Bronchial epithelial cell (primary cell): ENCODE measurements around the gene PTPN23. TPM values are rescaled to one million over a fixed set of nuclear protein-coding genes. Genes with fewer than 3 reads are reported as not detected.

Experiments
- DNase-seq: peaks from one replicate; pipeline ENCODE4 v3.0.0-alpha.2; 2010; ENCODE audit warnings: low read depth
- FAIRE-seq: peaks from 2 replicates; lab custom pipeline; 2011; peaks lifted over from hg19 to GRCh38; lab: Jason Lieb, UNC
- H3K27me3 ChIP-seq: 2 replicates; pipeline ENCODE4 v1.5.1; 2011; ENCODE audit warnings: low read length; ENCODE audit not compliant: control insufficient read depth, insufficient read depth
- H3K36me3 ChIP-seq: 2 replicates; pipeline ENCODE4 v1.5.1; 2011; ENCODE audit warnings: low read length; ENCODE audit not compliant: control insufficient read depth, insufficient read depth
- H3K4me3 ChIP-seq: 2 replicates; pipeline ENCODE4 v1.5.1; 2011; ENCODE audit warnings: mild to moderate bottlenecking, low read depth, low read length, control low read depth
- total RNA-seq: library from RNA; depleted of rRNA; stranded (reverse); fragments of >200 nt; gene quantifications from 2 replicates; pipeline ENCODE4 v1.2.1, GENCODE V29; 2014
- TF ChIP-seq, protein P1 (sequence below): IDR thresholded peaks from 2 replicates; pipeline ENCODE4 v1.5.1; 2011; ENCODE audit warnings: mild to moderate bottlenecking, moderate library complexity, low read length, control low read depth, inconsistent platforms; ENCODE audit not compliant: insufficient read depth, severe bottlenecking

Gene PTPN23
- total RNA-seq, 1 donor from 2014 or later, result 12.6 TPM

DNA sequence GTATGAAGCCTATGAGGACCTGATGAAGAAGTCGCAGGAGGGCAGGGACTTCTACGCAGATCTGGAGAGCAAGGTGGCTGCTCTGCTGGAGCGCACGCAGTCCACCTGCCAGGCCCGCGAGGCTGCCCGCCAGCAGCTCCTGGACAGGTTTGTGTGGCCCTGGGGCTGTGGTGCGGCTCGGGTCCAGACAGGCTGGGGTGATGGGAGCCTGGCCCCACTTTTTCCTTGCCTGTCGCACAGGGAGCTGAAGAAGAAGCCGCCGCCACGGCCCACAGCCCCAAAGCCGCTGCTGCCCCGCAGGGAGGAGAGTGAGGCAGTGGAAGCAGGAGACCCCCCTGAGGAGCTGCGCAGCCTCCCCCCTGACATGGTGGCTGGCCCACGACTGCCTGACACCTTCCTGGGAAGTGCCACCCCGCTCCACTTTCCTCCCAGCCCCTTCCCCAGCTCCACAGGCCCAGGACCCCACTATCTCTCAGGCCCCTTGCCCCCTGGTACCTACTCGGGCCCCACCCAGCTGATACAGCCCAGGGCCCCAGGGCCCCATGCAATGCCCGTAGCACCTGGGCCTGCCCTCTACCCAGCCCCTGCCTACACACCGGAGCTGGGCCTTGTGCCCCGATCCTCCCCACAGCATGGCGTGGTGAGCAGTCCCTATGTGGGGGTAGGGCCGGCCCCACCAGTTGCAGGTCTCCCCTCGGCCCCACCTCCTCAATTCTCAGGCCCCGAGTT is 29.0 kb downstream of the PTPN23 start:
- TF ChIP-seq, protein P1, sequence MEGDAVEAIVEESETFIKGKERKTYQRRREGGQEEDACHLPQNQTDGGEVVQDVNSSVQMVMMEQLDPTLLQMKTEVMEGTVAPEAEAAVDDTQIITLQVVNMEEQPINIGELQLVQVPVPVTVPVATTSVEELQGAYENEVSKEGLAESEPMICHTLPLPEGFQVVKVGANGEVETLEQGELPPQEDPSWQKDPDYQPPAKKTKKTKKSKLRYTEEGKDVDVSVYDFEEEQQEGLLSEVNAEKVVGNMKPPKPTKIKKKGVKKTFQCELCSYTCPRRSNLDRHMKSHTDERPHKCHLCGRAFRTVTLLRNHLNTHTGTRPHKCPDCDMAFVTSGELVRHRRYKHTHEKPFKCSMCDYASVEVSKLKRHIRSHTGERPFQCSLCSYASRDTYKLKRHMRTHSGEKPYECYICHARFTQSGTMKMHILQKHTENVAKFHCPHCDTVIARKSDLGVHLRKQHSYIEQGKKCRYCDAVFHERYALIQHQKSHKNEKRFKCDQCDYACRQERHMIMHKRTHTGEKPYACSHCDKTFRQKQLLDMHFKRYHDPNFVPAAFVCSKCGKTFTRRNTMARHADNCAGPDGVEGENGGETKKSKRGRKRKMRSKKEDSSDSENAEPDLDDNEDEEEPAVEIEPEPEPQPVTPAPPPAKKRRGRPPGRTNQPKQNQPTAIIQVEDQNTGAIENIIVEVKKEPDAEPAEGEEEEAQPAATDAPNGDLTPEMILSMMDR, result no peak
- DNase-seq, result no peak
- Histone ChIP-seq H3K36me3 (peaks cover 43% of the 10 kb centered on the region), H3K4me3 (no peak overlapping the region), H3K27me3 (no peaks in the 10 kb centered on the region)
- FAIRE-seq, result no peak

DNA sequence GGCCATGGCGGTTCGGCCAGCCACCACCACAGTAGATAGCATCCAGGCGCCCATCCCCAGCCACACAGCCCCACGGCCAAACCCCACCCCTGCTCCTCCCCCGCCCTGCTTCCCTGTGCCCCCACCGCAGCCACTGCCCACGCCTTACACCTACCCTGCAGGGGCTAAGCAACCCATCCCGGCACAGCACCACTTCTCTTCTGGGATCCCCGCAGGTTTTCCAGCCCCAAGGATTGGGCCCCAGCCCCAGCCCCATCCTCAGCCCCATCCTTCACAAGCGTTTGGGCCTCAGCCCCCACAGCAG is 29.5 kb downstream of the PTPN23 start:
- H3K4me3 ChIP-seq, result no peak overlapping the region
- H3K27me3 ChIP-seq, result no peaks in the 10 kb centered on the region
- H3K36me3 ChIP-seq, result peaks cover 46% of the 10 kb centered on the region
- no peak for DNase-seq
- TF ChIP-seq, protein P1, result no peak
- no peak for FAIRE-seq

DNA sequence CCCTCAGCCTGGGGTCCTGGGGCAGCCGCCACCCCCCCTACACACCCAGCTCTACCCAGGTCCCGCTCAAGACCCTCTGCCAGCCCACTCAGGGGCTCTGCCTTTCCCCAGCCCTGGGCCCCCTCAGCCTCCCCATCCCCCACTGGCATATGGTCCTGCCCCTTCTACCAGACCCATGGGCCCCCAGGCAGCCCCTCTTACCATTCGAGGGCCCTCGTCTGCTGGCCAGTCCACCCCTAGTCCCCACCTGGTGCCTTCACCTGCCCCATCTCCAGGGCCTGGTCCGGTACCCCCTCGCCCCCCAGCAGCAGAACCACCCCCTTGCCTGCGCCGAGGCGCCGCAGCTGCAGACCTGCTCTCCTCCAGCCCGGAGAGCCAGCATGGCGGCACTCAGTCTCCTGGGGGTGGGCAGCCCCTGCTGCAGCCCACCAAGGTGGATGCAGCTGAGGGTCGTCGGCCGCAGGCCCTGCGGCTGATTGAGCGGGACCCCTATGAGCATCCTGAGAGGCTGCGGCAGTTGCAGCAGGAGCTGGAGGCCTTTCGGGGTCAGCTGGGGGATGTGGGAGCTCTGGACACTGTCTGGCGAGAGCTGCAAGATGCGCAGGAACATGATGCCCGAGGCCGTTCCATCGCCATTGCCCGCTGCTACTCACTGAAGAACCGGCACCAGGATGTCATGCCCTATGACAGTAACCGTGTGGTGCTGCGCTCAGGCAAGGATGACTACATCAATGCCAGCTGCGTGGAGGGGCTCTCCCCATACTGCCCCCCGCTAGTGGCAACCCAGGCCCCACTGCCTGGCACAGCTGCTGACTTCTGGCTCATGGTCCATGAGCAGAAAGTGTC is 30.2 kb downstream of the PTPN23 start:
- peaks cover 42% of the 10 kb centered on the region for H3K36me3 ChIP-seq
- no peak overlapping the region for H3K4me3 ChIP-seq
- DNase-seq, result no peak
- no peak for FAIRE-seq
- TF ChIP-seq, protein P1, result no peak
- no peaks in the 10 kb centered on the region for H3K27me3 ChIP-seq

DNA sequence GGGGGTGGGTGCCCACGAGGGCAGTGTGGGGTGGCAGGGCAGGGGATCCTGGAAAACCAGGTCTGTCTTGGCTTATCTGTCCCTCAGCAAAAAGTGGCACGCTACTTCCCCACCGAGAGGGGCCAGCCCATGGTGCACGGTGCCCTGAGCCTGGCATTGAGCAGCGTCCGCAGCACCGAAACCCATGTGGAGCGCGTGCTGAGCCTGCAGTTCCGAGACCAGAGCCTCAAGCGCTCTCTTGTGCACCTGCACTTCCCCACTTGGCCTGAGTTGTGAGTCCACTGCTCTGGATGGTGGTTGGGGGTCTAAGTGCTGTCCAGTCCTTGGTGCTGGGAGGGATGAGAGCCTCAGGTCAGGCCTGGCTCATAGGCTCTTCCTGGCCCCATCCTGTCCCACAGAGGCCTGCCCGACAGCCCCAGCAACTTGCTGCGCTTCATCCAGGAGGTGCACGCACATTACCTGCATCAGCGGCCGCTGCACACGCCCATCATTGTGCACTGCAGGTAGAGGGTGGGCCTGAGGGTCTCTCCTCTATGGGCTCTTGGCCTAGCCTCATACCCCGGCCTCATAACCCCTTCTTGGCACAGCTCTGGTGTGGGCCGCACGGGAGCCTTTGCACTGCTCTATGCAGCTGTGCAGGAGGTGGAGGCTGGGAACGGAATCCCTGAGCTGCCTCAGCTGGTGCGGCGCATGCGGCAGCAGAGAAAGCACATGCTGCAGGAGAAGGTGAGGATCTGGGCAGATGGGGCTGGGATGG is 31.1 kb downstream of the PTPN23 start:
- H3K4me3 ChIP-seq, result no peak overlapping the region
- no peaks in the 10 kb centered on the region for H3K27me3 ChIP-seq
- FAIRE-seq, result no peak
- TF ChIP-seq, protein P1, result no peak
- DNase-seq, result no peak
- H3K36me3 ChIP-seq, result peaks cover 37% of the 10 kb centered on the region

DNA sequence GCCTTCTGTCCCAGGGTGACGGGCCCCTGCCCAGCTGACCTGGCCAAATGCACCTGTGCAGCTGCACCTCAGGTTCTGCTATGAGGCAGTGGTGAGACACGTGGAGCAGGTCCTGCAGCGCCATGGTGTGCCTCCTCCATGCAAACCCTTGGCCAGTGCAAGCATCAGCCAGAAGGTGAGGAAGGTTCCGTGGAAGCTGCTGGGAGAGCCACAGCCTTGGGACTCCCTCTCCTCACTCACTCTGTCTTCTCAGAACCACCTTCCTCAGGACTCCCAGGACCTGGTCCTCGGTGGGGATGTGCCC is 31.6 kb downstream of the PTPN23 start:
- DNase-seq, result no peak
- Histone ChIP-seq H3K27me3 (no peaks in the 10 kb centered on the region), H3K4me3 (no peak overlapping the region), H3K36me3 (peaks cover 42% of the 10 kb centered on the region)
- TF ChIP-seq, protein P1, result no peak
- no peak for FAIRE-seq
